ENCODE results near the gene BSG.

DNA sequence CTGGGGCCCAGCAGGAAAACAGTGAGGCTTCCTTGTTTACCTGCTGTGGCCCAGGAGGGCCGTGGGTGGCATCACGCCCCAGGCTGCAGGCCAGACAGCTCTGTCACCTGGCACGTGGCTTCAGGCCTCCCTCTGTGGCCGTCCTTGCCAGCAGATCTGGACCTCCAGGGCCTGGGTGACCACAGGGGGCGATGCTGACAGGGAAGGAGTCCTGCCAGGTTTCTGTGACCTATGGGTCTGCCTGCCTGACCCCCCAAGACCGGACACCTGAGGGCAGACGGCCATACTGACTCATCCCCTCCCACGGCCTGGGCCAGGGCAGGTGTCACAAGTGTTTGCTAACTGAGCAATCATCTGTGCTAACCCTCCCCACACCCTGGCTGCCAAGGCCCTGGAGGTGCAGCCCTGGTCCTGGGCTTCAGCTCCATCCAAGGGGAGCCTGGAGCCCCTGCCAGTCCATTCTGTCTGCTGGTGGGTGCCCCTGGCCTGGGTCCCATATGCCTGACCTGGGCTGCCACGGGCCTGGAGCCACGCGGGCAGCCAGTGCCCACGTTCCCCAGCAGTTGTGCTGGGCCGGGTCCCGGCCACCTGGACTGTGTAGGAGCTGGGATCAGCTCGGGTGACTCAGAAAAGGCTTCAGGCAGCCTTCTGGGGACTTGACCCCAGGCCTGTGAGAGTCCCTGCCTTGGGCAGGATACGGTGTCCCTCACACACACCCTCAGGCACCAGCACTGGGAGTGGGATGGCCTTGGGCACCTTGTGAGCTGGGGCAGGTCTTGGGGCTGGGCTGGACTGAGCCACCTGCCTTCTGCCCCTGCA is 37.2 kb upstream of the BSG start:
- TF ChIP-seq EZH2 (IDR thresholded peaks at IDR 0.05) (no peak), POLR2AphosphoS5 (IDR thresholded peaks at IDR 0.05; ENCODE audit: borderline replicate concordance, low read depth, low read length) (no peak)
